ENCODE results near the gene TJP1.

DNA sequence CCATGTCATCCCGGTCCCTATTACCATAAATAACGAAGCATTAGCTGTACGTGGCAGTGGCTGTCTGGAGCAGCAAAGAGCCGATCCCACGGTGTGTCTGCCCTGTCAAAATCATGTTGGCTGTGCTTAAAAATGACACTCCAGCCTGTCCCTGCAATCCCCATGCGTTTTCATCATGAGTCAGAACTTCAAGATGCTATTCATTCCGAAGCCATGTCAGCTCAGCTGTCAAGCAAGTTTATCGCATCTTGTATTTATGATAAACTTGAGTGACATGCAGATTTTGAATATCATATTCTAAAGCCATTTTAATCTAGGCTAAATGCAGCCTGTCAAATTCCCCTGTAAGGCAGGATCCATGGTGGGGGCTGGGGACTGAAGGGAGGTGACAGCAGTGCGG, 152.4 kb downstream of the TJP1 start:
- TF ChIP-seq, protein P1, sequence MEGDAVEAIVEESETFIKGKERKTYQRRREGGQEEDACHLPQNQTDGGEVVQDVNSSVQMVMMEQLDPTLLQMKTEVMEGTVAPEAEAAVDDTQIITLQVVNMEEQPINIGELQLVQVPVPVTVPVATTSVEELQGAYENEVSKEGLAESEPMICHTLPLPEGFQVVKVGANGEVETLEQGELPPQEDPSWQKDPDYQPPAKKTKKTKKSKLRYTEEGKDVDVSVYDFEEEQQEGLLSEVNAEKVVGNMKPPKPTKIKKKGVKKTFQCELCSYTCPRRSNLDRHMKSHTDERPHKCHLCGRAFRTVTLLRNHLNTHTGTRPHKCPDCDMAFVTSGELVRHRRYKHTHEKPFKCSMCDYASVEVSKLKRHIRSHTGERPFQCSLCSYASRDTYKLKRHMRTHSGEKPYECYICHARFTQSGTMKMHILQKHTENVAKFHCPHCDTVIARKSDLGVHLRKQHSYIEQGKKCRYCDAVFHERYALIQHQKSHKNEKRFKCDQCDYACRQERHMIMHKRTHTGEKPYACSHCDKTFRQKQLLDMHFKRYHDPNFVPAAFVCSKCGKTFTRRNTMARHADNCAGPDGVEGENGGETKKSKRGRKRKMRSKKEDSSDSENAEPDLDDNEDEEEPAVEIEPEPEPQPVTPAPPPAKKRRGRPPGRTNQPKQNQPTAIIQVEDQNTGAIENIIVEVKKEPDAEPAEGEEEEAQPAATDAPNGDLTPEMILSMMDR (IDR thresholded peaks at IDR 0.05 in 4 of 5, conservative IDR thresholded peaks at IDR 0.05 in 1 of 5): no peak
- TF ChIP-seq POLR2A (IDR thresholded peaks at IDR 0.05): no peak
